ENCODE results near the gene NEURL1B. TPM values are rescaled to one million over a fixed set of nuclear protein-coding genes. Genes with fewer than 3 reads are reported as not detected.
"Not testable (repeated sequence)": the region's sequence is repeated elsewhere in the genome, so short reads cannot be mapped to it uniquely, and the experiment has no call there.

The NEURL1B gene
- total RNA-seq, 1 donor from 2014 or later = 15.9 TPM

DNA sequence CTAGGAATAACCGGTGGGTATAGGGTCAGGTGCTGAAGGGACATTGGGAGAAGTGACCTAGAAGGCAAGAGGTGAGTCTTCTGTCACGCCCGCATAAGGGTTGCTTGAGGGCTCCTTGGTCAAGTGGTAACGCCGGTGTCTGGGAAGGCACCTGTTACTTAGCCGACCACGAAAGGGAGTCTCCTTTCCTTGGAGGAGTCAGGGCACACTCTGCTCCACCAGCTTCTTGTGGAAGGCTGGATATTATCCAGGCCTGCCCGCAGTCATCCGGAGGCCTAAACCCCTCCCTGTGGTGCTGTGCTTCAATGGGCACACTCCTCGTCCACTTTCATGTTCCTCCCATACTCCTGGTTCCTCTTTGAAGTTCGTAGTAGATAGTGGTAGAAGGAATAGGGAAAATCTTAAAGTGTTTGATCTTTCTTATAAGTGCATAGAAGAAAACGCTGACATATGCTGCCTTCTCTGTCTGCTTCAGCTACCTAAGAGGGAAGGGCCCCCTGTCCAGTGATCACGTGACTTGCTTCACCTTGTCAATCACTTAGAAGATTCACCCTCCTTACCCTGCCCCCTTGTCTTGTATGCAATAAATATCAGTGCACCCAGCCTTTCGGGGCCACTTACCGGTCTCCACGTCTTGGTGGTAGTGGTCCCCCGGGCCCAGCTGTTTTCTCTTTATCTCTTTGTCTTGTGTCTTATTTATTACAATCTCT lies 16.6 kb downstream of the NEURL1B start:
- not testable (repeated sequence) for DNase-seq

DNA sequence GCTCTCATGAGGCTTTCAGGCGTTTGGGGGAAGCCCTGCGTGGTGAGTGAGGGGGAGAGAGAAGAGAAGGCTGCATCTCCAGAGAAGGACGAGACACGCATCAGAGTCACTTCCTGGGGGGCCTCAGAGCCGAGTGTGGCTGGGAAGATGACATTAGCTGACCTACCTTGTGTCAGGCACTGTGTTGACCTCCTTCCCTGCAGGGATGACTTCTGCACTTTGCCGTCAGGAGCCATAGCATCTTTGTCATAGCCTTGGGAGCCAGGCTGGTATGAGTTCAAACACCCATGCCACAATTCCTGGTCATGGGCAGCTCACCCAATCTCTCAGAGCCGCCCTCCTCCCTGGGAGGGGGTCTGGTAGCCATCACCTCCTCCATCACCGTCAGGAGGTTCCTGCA lies 17.3 kb downstream of the NEURL1B start:
- no peak for DNase-seq

DNA sequence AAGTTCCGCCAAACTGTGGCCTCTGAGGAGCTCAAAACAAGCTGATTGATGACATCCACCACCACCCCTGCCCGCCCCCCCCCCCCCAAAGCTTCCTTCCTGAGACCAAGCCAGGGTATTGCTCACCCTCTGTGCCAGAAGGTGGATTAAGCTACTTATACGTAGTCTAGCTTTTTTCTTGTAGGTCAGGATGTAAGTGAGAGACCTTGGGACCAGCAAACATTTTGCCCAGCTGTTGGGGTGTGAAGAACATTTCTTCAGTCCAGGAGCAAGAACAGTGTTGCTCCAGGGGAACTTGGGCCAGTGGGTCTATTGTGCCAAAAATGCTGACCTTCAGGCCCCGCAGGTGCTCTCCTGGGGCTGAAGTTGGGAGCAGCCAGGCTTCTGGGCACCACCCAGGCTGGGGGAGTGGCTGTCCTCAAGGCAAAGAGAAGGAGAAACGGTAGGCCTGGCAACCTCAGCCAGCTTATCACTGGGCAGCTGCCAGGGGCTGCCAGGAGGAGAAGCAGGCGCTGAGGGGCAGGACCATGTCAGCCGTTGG lies 18.0 kb downstream of the NEURL1B start:
- DNase-seq = no peak

DNA sequence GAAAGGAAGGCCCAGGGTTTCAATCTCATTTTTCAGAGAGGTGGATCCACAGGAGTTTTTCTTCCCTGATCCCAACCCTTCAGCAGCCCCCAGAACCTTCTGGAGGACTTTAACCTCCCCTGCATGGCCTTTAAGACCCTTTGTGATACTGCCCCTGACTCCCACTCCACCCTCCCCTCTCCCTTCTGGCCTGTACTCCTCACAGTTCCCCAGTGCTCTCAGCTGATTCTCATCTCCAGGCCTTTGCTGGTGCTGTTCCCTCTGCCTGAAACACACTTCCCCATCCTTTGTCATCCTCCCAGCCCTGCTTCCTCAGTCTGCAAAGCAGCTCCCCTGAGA lies 18.5 kb downstream of the NEURL1B start:
- DNase-seq = no peak

DNA sequence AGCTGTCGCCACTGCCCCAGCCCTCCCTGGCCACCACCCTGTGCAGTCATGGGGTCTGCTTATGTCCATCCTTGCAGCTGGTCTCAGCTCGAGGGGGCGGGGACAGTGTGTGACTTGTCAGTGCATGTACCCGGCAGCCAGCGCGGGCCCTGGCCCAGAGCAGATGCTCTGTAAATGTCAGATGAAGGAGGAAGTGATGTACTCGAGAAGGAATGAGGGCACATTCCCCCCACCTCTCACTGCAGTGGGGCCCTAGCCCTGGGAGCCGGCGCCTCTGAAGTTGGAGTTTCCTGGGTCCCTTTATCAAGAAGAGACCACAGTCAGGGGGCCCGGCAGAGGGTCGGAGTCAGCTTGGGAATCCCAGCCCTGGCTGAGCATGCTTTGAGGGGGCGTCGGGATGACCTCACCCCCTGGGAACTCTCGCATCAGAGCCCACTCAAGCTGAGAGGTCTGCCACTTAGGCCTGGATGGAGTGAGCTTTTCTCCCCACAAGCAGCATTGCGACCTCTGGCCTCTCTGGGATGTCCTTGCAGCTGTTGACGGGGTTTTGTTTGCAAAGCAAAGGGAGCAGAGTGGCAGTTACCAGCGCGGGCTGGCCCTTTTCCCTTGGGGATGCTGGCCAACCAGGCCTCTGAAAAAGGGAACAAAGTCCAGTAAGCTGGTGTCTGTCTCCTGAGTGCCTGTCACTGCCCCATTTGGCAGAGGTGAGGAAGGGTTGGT lies 19.0 kb downstream of the NEURL1B start:
- peak; percentile 89 for DNase-seq

DNA sequence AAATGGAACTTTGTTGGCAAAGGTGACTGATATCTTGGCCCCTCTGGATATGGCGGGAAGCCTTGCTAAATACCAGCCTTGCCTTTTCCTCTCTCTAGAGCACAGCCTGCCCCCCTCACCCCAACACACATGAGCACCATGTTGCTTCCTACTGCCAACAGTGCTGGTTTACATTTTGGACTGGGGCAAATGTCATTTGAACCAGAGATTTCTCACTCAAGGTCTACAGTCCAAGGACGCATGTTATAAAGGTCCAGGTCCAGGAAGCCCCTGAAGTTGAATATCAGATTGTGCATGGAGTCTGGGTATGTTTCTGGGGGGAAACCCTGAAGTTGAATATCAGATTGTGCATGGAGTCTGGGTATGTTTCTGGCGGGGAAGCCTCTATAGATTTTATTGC lies 19.9 kb downstream of the NEURL1B start:
- no peak for DNase-seq

DNA sequence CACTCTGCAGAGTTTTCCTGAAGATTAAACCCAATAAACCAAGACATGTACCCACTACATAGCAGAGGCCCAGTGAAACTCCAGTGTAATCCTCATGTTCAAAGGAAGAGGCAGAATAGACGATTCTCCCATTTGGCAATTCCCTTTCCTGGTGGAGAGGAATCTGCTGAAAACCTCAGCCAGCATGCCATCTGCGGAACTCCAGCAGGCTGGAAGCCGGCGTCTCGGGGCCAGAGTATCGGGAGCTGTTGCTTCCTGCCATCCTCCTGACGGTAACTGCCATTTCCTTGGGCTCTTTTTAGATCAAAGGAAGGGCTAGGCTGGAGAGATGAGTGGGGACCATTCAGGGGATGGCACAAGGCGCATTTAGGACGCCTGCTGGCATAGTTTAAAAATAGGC lies 20.5 kb downstream of the NEURL1B start:
- no peak for DNase-seq

DNA sequence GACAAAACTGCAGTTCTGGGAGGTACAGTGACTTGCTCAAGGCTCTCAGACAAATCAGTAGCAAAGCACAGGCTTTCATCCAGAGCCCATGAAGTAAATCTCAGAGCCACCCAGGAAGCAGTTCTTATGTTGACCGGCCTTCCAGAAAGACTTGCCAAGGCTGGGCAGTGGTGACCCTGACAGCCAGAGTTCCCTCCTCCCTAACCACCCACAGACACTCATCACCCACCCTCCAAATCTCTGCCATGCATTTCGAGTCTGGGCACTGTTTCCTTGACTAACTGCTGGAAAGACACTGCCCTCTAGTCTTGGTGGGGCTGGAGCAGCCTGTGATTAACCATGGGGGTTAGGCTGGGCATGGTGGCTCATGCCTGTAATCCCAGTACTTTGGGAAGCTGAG lies 21.5 kb downstream of the NEURL1B start:
- no peak for DNase-seq

DNA sequence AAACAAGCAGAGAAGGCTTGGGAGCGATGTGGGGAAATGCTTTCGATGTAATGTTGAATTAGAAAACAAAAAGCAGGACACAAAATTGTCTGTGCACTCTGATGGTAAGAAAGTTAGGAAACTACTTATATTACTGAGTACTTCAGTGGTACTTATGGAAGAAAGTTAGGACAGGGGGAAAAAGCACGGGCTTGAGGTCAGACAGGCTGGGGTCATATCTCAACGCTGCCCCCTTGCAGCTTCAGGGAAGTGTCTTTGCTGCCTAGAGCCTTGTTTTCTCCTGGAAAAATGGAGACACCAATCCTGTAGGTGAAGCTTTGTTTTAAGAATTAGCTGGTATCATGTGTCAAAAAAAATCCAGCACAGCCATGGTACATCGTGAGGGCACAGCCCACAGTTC lies 23.0 kb downstream of the NEURL1B start:
- DNase-seq = no peak

DNA sequence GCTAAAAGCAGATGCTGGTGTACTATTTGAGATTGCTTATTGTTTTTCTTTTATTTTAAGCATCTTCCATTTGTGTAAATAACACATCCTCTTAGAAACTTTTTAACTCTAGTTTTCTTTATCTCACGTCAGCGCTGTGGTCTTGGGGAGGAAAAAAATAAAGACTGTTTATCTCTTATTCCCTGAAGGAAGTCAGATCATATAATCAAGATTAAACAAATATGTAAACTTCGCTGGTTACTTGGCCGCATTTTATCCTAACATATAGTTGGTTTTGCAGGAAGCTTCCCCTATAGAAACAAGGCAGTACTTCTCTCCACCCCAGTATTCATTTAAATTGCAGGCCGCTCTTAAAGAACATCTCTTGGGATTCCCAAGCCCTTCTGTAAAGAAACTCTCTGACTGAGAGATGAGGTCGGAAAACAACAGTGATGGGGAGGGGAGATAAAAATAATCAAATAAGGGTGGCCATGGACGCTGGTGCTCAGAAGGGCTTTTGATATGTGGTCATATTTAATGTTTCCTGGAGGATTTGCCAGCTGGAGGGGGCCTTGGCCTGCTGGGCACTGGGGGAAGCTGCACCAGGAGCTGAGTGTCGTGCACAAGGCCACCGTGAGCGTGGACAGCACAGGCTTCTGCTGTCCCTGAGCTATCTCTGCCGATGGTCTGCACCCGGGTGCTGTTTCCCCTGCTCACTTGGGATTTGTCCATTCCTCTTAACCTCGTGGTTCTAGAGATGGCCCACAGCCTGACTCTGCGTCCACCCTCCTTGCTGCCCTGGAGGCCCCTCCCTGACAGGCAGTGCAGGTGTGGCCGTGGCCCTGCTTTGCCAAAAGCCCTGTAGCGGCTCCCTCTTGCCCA lies 23.8 kb downstream of the NEURL1B start:
- no peak for DNase-seq

DNA sequence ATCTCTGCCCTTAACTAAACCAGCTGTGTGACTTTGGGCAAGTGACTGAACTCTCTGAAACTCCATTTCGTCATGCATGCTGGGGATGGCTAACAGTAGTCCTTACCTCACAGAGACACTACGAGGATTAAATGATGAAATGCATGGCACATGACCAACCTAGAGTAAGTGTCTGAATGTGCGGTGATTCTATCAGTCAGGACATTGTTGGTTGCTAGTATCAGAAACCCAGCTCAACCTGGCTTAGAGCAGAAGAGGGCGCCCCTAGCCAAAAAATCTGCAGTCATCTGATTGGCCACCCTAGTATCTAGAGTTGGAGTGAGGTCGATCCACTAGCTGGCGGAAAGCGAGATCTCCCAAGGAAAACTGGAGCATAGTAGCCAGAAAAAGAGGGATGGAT lies 25.2 kb downstream of the NEURL1B start:
- DNase-seq = no peak

DNA sequence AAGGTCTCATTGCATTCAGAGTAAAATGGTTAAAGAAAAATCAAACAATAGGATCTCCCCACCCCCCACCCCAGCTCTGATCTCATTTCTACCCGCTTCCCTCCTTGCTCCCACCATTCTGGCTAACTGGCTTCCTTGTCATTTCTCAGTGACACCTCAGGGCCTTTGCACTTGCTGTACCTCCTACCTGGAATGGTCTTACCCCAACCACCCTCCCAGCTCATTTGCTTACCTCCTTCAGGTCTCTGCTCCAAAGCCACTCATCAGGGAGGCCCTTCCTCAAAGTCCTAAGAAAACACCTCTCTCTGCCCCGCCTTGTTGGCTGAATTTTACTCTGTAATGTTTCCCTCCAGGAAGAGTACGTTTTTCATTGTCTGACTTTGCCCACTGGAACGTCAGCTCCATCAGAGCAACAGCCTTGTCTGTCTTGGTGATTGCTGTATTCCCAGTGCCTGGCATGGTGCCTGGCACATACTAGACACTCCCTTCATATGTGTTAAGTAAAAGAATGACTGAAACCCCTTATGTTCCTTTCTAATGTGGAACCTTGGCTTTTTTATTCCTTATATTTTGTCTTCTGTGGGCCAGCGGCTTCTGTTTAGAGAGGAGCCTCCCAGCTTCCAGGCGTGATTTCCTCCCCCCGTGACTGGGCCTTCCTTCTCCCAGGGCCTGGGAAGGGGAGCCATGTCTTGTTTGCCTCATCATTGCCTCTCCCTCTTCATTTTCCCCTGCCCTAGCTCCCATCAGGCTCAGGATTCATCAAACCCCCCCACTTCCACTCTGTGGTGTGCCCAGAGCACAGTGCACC lies 26.9 kb downstream of the NEURL1B start:
- no peak for DNase-seq

DNA sequence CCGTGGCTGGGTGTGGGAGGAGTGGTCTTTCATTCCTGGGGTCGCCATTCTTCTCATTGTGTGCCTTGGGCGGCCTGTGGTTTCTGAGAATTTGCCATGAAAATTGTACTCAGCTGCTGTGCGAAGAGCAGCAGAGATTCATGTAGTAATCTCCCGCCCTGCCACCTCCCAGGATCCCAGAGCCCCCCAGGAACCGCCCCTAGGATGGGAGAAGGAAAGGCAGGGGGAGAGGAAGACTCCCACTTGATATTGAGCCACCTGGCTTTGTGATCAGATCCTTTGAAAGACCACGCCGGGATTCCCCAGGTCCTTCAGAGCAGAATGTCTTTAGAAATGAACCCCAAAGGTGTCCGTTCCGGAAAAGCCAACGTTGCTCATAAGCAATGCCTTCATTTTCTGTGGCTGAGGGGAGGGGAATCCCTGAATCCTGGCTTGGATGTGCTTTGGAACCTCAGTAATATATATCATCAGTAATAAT lies 27.6 kb downstream of the NEURL1B start:
- DNase-seq = no peak

DNA sequence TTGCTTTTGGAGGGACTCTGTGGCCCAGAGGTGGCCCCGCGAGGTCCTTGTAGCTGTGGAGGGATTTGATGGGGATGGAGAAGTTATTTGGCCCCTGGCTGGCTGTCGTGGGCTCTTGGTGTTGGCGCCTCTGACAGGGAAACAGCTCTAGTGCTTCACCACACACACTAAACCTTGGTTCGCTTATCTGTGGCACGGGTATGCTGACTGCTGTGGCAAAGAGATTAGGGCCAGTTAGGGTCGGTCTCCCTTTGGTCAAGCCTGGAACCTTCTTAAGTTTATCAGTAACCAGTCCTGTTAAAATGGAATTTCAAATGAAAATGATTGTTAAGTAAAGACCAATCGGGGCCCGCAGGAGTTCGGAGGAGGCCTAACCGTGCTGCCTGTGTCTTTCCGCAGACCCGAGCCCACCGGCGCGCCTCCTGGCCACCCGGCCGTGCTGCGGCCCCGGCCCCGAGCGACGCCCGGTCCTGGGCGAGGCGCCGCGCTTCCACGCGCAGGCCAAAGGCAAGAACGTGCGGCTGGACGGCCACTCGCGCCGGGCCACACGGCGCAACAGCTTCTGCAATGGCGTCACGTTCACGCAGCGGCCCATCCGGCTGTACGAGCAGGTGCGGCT lies 28.4 kb downstream of the NEURL1B start:
- no peak for DNase-seq

DNA sequence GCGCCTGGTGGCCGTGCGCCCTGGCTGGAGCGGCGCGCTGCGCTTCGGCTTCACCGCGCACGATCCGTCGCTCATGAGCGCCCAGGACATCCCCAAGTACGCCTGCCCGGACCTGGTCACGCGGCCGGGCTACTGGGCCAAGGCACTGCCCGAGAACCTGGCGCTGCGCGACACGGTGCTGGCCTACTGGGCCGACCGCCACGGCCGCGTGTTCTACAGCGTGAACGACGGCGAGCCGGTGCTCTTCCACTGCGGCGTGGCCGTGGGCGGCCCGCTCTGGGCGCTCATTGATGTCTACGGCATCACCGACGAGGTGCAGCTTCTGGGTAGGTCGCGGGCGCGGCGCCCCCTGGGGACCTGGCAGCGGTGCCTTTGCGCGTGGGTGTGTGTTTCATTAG lies 28.9 kb downstream of the NEURL1B start:
- DNase-seq = no peak

DNA sequence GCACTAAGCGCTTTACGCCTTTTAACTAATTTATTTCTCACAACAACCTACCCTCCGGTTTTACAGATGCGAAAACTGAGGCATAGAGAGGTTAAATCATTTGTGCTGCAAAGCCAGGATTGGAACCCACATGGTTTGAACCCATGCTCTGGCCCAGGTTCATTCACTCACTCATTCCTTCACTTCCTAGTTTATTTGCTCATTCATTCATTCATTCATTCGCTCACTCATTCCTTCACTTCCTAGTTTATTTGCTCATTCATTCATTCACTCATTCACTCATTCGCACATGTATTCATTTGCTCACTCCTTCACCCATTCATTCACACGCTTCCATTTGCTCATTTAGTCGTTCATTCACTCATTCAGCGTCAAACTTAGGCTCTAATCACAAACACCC lies 29.4 kb downstream of the NEURL1B start:
- DNase-seq = no peak

DNA sequence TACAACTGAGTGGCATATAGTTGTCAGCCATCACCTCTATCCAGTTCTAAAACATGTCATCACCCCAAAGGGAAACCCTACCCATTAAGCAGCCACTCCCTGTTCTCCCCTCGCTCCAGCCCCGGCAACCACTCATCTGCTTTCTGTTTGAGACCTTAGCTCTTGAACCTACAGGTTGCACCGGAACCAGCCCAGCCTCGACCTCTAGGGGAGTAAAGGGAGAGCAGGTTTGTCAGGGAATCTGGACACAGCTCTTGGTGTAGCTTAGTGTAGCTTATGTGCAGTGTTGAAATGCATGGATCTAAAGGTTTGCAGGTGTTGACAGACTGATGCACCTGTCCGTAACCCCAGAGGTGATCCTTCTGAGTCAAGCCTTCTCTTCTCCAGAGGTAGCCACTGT lies 30.0 kb downstream of the NEURL1B start:
- DNase-seq = no peak

DNA sequence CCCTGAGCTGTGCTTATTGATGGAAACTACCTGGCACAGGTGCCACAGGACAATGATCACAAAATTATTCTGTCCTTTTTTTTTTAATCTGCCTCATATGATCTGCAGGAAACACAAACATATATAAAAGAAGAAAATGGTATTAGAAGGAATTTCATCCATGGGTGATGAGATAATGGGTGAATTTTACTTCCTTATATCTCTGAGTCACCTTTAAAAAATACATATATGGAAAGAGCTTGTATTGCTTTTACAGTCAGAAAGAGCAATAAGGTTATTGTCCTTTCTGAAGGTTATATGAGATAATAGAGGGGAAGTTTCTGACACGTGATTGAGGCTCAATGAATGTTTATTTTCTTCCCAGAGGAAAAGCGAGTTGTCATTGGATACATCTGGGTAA lies 31.6 kb downstream of the NEURL1B start:
- DNase-seq = no peak

DNA sequence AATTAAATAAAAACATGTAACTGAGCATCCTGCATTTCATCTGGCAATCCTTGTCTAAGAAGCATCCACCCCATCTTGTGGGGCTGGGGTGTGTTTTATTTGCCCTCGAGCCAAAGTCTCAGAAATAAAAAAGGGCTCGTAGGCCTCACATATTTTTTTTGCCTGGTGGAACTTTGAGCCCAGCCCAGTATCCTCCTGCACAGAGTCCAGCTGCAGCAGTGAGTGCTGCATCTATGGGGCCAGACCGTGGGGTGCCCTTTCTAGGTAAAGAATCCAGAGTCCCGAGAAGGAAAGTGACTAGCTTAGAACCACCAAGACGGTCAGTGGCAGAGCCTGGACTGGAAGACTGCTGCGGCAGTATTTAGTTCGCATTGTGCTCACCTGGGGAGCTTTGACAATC lies 33.1 kb downstream of the NEURL1B start:
- DNase-seq = no peak

DNA sequence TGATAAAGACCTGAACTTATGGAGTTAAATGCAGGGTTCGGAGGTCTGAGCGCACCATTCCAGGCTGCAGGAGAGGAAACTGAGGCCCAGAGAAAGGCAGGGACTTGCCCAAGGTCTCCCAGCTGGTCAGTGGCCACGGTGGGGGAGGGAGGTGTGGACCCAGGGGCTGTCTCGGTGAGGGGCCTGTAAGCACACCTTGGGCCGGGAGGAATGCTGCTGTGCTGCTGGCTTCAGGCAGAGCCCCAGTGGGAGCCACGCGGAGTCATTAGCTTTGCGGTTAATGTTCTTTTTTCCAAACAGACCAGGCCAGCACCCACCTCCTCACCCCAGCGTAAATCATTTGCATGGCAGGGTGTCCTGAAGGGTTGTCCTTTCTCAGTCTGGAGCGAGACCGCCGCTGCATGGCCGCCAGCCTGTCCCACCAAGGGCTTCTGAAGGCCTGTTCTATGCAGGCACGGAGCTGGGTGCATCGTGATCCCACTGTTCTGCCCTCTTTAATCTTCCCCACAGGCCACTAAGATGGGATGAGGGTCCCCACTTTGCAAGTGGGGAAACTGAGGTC lies 35.9 kb downstream of the NEURL1B start:
- DNase-seq = no peak

DNA sequence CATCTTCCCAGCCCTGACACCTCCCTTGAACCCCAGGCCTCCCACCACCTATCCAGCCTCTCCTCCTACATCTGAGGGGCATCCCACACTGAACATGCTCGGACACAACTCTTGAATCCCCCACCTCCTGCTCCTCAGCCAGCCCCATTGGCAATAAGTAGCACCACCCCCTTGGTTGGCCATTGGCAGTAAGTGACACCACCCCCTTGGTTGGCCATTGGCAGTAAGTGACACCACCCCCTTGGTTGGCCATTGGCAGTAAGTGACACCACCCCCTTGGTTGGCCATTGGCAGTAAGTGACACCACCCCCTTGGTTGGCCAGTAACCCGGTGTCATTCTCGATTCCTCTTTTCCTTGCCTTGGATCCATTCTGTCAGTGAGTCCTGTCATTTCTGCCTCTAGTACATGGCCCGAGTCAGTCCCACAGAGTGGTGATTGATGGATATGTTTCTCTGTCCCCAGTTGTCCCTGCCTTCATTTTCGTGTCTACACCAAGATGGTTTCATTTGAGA lies 37.4 kb downstream of the NEURL1B start:
- DNase-seq = not testable (repeated sequence)
